HepG2 (cell line): ENCODE results near the gene TM4SF1. TPM values are rescaled to one million over a fixed set of nuclear protein-coding genes. Genes with fewer than 3 reads are reported as not detected.

Experiments
- BCLAF1 ChIP-seq: fragments of 450-650 bp; IDR thresholded peaks from 2 replicates; pipeline ENCODE4 v1.6.1; 2017; ENCODE audit warnings: mild to moderate bottlenecking
- CBX5 ChIP-seq: sonication (generic); formaldehyde crosslinking; IDR thresholded peaks from 2 replicates; pipeline ENCODE4 v1.4.0; 2020; ENCODE audit warnings: missing genetic modification reagents, borderline replicate concordance
- ETV5 ChIP-seq: IDR thresholded peaks from 2 replicates; pipeline ENCODE4 v1.6.1; 2018; ENCODE audit warnings: missing biosample characterization, missing genetic modification reagents, inconsistent platforms, borderline replicate concordance
- GTF2F1 ChIP-seq: fragments of 150-350 bp; IDR thresholded peaks from 2 replicates; pipeline ENCODE4 v1.6.1; 2014; ENCODE audit warnings: low read length
- HDAC2 ChIP-seq: sonication (generic); formaldehyde crosslinking; IDR thresholded peaks from 2 replicates; pipeline ENCODE4 v1.4.0; 2020; ENCODE audit warnings: missing genetic modification reagents
- IKZF1 ChIP-seq: fragments of 450-650 bp; IDR thresholded peaks from 2 replicates; pipeline ENCODE4 v1.7.1; 2016
- MAZ ChIP-seq, 2 experiments: sonication (generic) in 1 of 2; formaldehyde crosslinking in 1 of 2; IDR thresholded peaks; 2 replicates each; pipeline versions ENCODE4 v1.5.0 to v1.6.1; 2012 to 2020; ENCODE audit warnings: low read depth in 2 of 2, mild to moderate bottlenecking in 2 of 2, borderline replicate concordance in 1 of 2, improper control_type of control experiment in 1 of 2, low read length in 1 of 2, missing genetic modification reagents in 1 of 2, moderate library complexity in 1 of 2
- RARG ChIP-seq: sonication (generic); formaldehyde crosslinking; IDR thresholded peaks from 2 replicates; pipeline ENCODE4 v1.4.0; 2020; ENCODE audit warnings: low read depth, mild to moderate bottlenecking, missing genetic modification reagents
- RBFOX2 ChIP-seq: fragments of 200-400 bp; formaldehyde crosslinking; IDR thresholded peaks from 2 replicates; pipeline ENCODE4 v1.6.1; 2017; ENCODE audit warnings: low read depth, mild to moderate bottlenecking, low read length
- SIN3B ChIP-seq: fragments of 150-350 bp; IDR thresholded peaks from 2 replicates; pipeline ENCODE4 v1.6.1; 2014; ENCODE audit warnings: low read length
- ZC3H13 ChIP-seq: sonication (generic); formaldehyde crosslinking; IDR thresholded peaks from 2 replicates; pipeline ENCODE4 v1.8.1; 2023; ENCODE audit warnings: mild to moderate bottlenecking, missing genetic modification reagents, moderate library complexity
- ZMYM4 ChIP-seq: sonication (generic); formaldehyde crosslinking; IDR thresholded peaks from 2 replicates; pipeline ENCODE4 v1.8.1; 2023; ENCODE audit warnings: mild to moderate bottlenecking, missing genetic modification reagents
- ZNF784 ChIP-seq: sonication (generic); formaldehyde crosslinking; IDR thresholded peaks from 2 replicates; pipeline ENCODE4 v1.5.1; 2020; ENCODE audit warnings: missing genetic modification reagents, mild to moderate bottlenecking, borderline replicate concordance
- polyA plus RNA-seq, 8 experiments: library from polyadenylated mRNA; depleted of rRNA in 3 of 8; stranded (reverse) in 7 of 8; unstranded in 1 of 8; fragments of >200 nt; fragmentation: Illumina TruSeq in 4 of 8; extraction: Trizol in 4 of 8; gene quantifications; 2 replicates each; pipeline versions ENCODE4 v1.2.1 to v1.2.3, GENCODE V29; 2011 to 2016; ENCODE audit warnings: low read depth in 4 of 8, missing spikeins in 1 of 8, mixed read lengths in 1 of 8; ENCODE audit not compliant: insufficient read depth in 1 of 8
- total RNA-seq, 5 experiments: library from RNA; depleted of rRNA; stranded (reverse); fragments of >200 nt; fragmentation: Illumina TruSeq; extraction: Trizol; gene quantifications; 2 replicates each; pipeline ENCODE4 v1.2.3, GENCODE V29; 2016; ENCODE audit warnings: low read depth in 1 of 5
- TF ChIP-seq, protein P1 (sequence below): sonication (generic); formaldehyde crosslinking; IDR thresholded peaks from 2 replicates; pipeline ENCODE4 v1.4.0; 2020; ENCODE audit warnings: missing genetic modification reagents
- TF ChIP-seq, protein P2 (sequence below), 2 experiments: sonication (generic) in 1 of 2; formaldehyde crosslinking in 1 of 2; IDR thresholded peaks; 2 replicates each; pipeline versions ENCODE4 v1.4.0 to v1.6.1; 2016 to 2020; ENCODE audit warnings: borderline replicate concordance in 1 of 2, low read depth in 1 of 2, mild to moderate bottlenecking in 1 of 2, missing genetic modification reagents in 1 of 2

TM4SF1 gene
- total and polyA plus RNA-seq, 2 of the 13 experiments (the other 11 are each of a cell fraction or from before 2014, with no cell fraction given): 431 to 1,359 TPM

DNA sequence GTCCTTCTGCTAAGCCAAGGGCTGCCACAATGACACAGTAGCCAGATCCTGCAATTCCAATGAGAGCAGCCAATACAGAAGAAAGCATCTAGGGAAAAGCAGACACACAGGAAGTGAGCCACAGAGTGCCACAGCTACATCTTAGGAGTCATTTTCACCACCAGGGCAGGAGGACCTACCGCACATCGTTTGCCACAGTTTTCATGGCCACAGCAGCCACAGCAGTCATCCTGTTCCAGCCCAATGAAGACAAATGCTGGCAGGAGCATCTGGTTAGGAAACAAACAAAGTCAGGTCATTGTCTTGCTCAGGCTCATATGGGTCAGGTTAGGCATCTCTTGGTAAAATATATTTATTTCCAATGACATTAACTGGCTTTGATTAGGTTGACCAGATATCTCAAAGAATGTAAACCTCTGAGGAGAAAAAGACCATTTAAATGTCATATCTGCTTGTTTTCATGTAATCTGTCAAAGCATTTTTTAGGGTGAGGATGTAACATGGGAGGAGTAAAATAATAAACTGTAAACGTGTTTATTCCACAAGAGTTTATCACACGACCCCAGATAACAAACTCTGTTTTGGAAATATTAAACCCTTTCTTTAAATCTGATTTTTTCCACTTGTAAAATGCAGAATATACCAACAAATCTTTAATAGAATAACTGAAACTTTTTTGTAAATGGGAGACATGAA is 1.8 kb downstream of the TM4SF1 start (continued):
- TF ChIP-seq RBFOX2: peak; percentile 89
- 0 out of 2 replicates have a peak, but pooled peaks have one; percentile 33 for TF ChIP-seq ZMYM4 (CRISPR knock-in tag)
- no peak for TF ChIP-seq IKZF1
- 0 out of 2 replicates have a peak, but pooled peaks have one; percentile 66 for TF ChIP-seq ZC3H13 (CRISPR knock-in tag)
- TF ChIP-seq ZNF784 (CRISPR knock-in tag): peak; percentile 69; the same call in 1 of the 2 replicates
- no peak for TF ChIP-seq MAZ (IDR thresholded peaks at IDR 0.05; ENCODE audit: borderline replicate concordance, low read depth, low read length)
- no peak for TF ChIP-seq MAZ (CRISPR knock-in tag; IDR thresholded peaks at IDR 0.05; ENCODE audit: low read depth)
- no peak for TF ChIP-seq CBX5 (CRISPR knock-in tag)
- TF ChIP-seq, protein P1, sequence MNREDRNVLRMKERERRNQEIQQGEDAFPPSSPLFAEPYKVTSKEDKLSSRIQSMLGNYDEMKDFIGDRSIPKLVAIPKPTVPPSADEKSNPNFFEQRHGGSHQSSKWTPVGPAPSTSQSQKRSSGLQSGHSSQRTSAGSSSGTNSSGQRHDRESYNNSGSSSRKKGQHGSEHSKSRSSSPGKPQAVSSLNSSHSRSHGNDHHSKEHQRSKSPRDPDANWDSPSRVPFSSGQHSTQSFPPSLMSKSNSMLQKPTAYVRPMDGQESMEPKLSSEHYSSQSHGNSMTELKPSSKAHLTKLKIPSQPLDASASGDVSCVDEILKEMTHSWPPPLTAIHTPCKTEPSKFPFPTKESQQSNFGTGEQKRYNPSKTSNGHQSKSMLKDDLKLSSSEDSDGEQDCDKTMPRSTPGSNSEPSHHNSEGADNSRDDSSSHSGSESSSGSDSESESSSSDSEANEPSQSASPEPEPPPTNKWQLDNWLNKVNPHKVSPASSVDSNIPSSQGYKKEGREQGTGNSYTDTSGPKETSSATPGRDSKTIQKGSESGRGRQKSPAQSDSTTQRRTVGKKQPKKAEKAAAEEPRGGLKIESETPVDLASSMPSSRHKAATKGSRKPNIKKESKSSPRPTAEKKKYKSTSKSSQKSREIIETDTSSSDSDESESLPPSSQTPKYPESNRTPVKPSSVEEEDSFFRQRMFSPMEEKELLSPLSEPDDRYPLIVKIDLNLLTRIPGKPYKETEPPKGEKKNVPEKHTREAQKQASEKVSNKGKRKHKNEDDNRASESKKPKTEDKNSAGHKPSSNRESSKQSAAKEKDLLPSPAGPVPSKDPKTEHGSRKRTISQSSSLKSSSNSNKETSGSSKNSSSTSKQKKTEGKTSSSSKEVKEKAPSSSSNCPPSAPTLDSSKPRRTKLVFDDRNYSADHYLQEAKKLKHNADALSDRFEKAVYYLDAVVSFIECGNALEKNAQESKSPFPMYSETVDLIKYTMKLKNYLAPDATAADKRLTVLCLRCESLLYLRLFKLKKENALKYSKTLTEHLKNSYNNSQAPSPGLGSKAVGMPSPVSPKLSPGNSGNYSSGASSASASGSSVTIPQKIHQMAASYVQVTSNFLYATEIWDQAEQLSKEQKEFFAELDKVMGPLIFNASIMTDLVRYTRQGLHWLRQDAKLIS (CRISPR knock-in tag): peak; percentile 95
- no peak for TF ChIP-seq BCLAF1
- peak; percentile 20; the same call in 1 of the 2 replicates for TF ChIP-seq ETV5 (CRISPR knock-in tag)
- TF ChIP-seq SIN3B: no peak
- TF ChIP-seq RARG (CRISPR knock-in tag): no peak
- TF ChIP-seq, protein P2, sequence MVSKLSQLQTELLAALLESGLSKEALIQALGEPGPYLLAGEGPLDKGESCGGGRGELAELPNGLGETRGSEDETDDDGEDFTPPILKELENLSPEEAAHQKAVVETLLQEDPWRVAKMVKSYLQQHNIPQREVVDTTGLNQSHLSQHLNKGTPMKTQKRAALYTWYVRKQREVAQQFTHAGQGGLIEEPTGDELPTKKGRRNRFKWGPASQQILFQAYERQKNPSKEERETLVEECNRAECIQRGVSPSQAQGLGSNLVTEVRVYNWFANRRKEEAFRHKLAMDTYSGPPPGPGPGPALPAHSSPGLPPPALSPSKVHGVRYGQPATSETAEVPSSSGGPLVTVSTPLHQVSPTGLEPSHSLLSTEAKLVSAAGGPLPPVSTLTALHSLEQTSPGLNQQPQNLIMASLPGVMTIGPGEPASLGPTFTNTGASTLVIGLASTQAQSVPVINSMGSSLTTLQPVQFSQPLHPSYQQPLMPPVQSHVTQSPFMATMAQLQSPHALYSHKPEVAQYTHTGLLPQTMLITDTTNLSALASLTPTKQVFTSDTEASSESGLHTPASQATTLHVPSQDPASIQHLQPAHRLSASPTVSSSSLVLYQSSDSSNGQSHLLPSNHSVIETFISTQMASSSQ (IDR thresholded peaks at IDR 0.05; ENCODE audit: low read depth): no peak
- TF ChIP-seq, protein P2 (CRISPR knock-in tag; IDR thresholded peaks at IDR 0.05; ENCODE audit: borderline replicate concordance): no peak
- peak; percentile 18; the same call in 1 of the 2 replicates for TF ChIP-seq HDAC2 (CRISPR knock-in tag)
- TF ChIP-seq GTF2F1: no peak
- TF ChIP-seq, all 625 proteins: peak for 38
